NCI-H2171 (cell line): ENCODE data around the gene MEOX1.

Experiments
- DNase-seq: peaks from one replicate; lab custom pipeline; 2025; lab: John Stamatoyannopoulos, UW

The MEOX1 gene

GRCh38 chr17:43679911-43680310 lies 18.2 kb upstream of the MEOX1 start:
- no peak for DNase-seq

GRCh38 chr17:43679401-43679800 lies 17.7 kb upstream of the MEOX1 start:
- no peak for DNase-seq

- DNase-seq: no peak
Observed at GRCh38 chr17:43676471-43676870, 14.7 kb upstream of the MEOX1 start.

GRCh38 chr17:43674394-43674793 lies 12.7 kb upstream of the MEOX1 start:
- no peak for DNase-seq

- DNase-seq: no peak
Observed at GRCh38 chr17:43673516-43674323, 12.0 kb upstream of the MEOX1 start.

- DNase-seq: no peak
Observed at GRCh38 chr17:43671755-43672519, 10.2 kb upstream of the MEOX1 start.

- no peak for DNase-seq
Observed at GRCh38 chr17:43671031-43671692, 9.4 kb upstream of the MEOX1 start.

GRCh38 chr17:43670645-43671030 lies 8.9 kb upstream of the MEOX1 start:
- DNase-seq: no peak

- no peak for DNase-seq
Observed at GRCh38 chr17:43669971-43670644, 8.4 kb upstream of the MEOX1 start.

GRCh38 chr17:43667947-43668348 lies 6.2 kb upstream of the MEOX1 start:
- DNase-seq: no peak

- no peak for DNase-seq
Observed at GRCh38 chr17:43667506-43667905, 5.8 kb upstream of the MEOX1 start.

- no peak for DNase-seq
Observed at GRCh38 chr17:43665937-43666236, 4.2 kb upstream of the MEOX1 start.

- no peak for DNase-seq
Observed at GRCh38 chr17:43665084-43665936, 3.6 kb upstream of the MEOX1 start.

GRCh38 chr17:43664096-43664495 lies 2.4 kb upstream of the MEOX1 start:
- DNase-seq: no peak

- DNase-seq: no peak
Observed at GRCh38 chr17:43663383-43663782, 1.7 kb upstream of the MEOX1 start.

GRCh38 chr17:43662413-43663141 lies 855 bp upstream of the MEOX1 start:
- no peak for DNase-seq

GRCh38 chr17:43660816-43661493 lies 767 bp downstream of the MEOX1 start:
- DNase-seq: no peak

GRCh38 chr17:43659823-43660617 lies 1.7 kb downstream of the MEOX1 start:
- DNase-seq: no peak

GRCh38 chr17:43658900-43659299 lies 2.8 kb downstream of the MEOX1 start:
- no peak for DNase-seq
